K562 (cell line): Measurements from ENCODE around the gene MARS1. TPM values are rescaled to one million over a fixed set of nuclear protein-coding genes. Genes with fewer than 3 reads are reported as not detected.

Experiments
- AFF4 ChIP-seq: sonication (generic); formaldehyde crosslinking; IDR thresholded peaks from 2 replicates; pipeline ENCODE4 v1.8.0; 2023; ENCODE audit warnings: mild to moderate bottlenecking, missing genetic modification reagents
- ARID4B ChIP-seq: sonication (generic); formaldehyde crosslinking; IDR thresholded peaks from 2 replicates; pipeline ENCODE4 v1.8.0; 2022; ENCODE audit warnings: mild to moderate bottlenecking, missing genetic modification reagents
- CEBPB ChIP-seq: fragments of 450-650 bp; IDR thresholded peaks from 2 replicates; pipeline ENCODE4 v1.6.1; 2016; ENCODE audit warnings: missing genetic modification characterization, missing compliant biosample characterization
- DNMT1 ChIP-seq: fragments of 450-650 bp; IDR thresholded peaks from 2 replicates; pipeline ENCODE4 v1.6.1; 2016; ENCODE audit warnings: antibody characterized with exemption, mild to moderate bottlenecking
- ETS1 ChIP-seq: conservative IDR thresholded peaks from 2 replicates; pipeline ENCODE4 v1.6.1; 2011; ENCODE audit warnings: low read depth, mild to moderate bottlenecking, low read length; ENCODE audit not compliant: control insufficient read depth
- GTF2F1 ChIP-seq: IDR thresholded peaks from 2 replicates; pipeline ENCODE4 v1.6.1; 2011; ENCODE audit warnings: low read depth, low read length, improper control_type of control experiment
- HINFP ChIP-seq: fragments of 450-650 bp; conservative IDR thresholded peaks from 2 replicates; pipeline ENCODE4 v1.6.1; 2016; ENCODE audit warnings: missing genetic modification characterization, low read depth, mild to moderate bottlenecking, control low read depth, missing compliant biosample characterization
- PYGO2 ChIP-seq: fragments of 450-650 bp; IDR thresholded peaks from 2 replicates; pipeline ENCODE4 v1.6.1; 2016; ENCODE audit warnings: mild to moderate bottlenecking, missing genetic modification characterization, moderate library complexity, missing compliant biosample characterization
- STAG1 ChIP-seq: sonication (generic); formaldehyde crosslinking; IDR thresholded peaks from 2 replicates; pipeline ENCODE4 v1.5.0; 2020; ENCODE audit warnings: missing genetic modification reagents, borderline replicate concordance
- TCF7 ChIP-seq: sonication (generic); IDR thresholded peaks from 2 replicates; pipeline ENCODE4 v1.6.1; 2016; ENCODE audit warnings: antibody characterized with exemption, borderline replicate concordance
- ZBTB17 ChIP-seq: fragments of 450-650 bp; formaldehyde crosslinking; IDR thresholded peaks from 2 replicates; pipeline ENCODE4 v1.4.0; 2020; ENCODE audit warnings: mild to moderate bottlenecking
- ZFP1 ChIP-seq: fragments of 450-650 bp; formaldehyde crosslinking; IDR thresholded peaks from 2 replicates; pipeline ENCODE4 v1.4.0; 2020; ENCODE audit warnings: mild to moderate bottlenecking, mixed read lengths
- ZNF551 ChIP-seq: fragments of 250-450 bp; sonication (Bioruptor Pico); IDR thresholded peaks from 2 replicates; pipeline ENCODE4 v1.5.0; 2021; ENCODE audit warnings: mild to moderate bottlenecking, moderate library complexity
- ZNF57 ChIP-seq: fragments of 450-650 bp; formaldehyde crosslinking; IDR thresholded peaks from 2 replicates; pipeline ENCODE4 v1.4.0; 2020; ENCODE audit warnings: mild to moderate bottlenecking, moderate library complexity
- ZNF583 ChIP-seq: fragments of 250-450 bp; sonication (Bioruptor Pico); IDR thresholded peaks from 2 replicates; pipeline ENCODE4 v1.4.0; 2020
- ZNF696 ChIP-seq: fragments of 250-450 bp; sonication (Bioruptor Pico); conservative IDR thresholded peaks from 2 replicates; pipeline ENCODE4 v1.4.0; 2020; ENCODE audit warnings: mild to moderate bottlenecking, moderate library complexity
- polyA plus RNA-seq, 8 experiments: library from polyadenylated mRNA; depleted of rRNA in 4 of 8; stranded (reverse) in 5 of 8; unstranded in 3 of 8; fragments of >200 nt; fragmentation: Nextera tagmentation in 2 of 8; fragmentation: Illumina TruSeq in 1 of 8; extraction: Ambion mirVana in 2 of 8; extraction: Trizol in 1 of 8; gene quantifications; 2 replicates each; pipeline versions ENCODE4 v1.2.1 to v1.2.3, GENCODE V29; 2011 to 2014; ENCODE audit warnings: inconsistent platforms in 1 of 8, missing spikeins in 1 of 8
- total RNA-seq, 7 experiments: library from RNA; depleted of rRNA in 6 of 7; stranded (reverse); fragments of >200 nt in 6 of 7; fragmentation: Illumina TruSeq in 2 of 7; extraction: Trizol in 2 of 7; gene quantifications; 2 replicates each; pipeline versions ENCODE4 v1.2.1 to v1.2.3, GENCODE V29; 2011 to 2021; ENCODE audit warnings: low replicate concordance in 1 of 7

Gene MARS1
- total and polyA plus RNA-seq, 9 of the 15 experiments (the other 6 are each of a cell fraction or from before 2014, with no cell fraction given): 117 to 382 (median 220) TPM

- TF ChIP-seq ZNF696 (CRISPR knock-in tag) (no peak), ZNF583 (CRISPR knock-in tag) (peak; percentile 38; the same call in 1 of the 2 replicates), HINFP (tag) (0 out of 2 replicates have a peak, but pooled peaks have one; percentile 39), DNMT1 (no peak), ZBTB17 (CRISPR knock-in tag) (peak; percentile 56; the same call in 1 of the 2 replicates), ZNF57 (0 out of 2 replicates have a peak, but pooled peaks have one; percentile 16), ETS1 (peak; percentile 71), STAG1 (no peak), ARID4B (CRISPR knock-in tag) (0 out of 2 replicates have a peak, but pooled peaks have one; percentile 45), ZNF551 (CRISPR knock-in tag) (no peak), TCF7 (peak; percentile 79), AFF4 (CRISPR knock-in tag) (peak; percentile 87; the same call in 1 of the 2 replicates), ZFP1 (CRISPR knock-in tag) (0 out of 2 replicates have a peak, but pooled peaks have one; percentile 23), PYGO2 (no peak; the same call in 1 of the 2 replicates), GTF2F1 (0 out of 2 replicates have a peak, but pooled peaks have one; percentile 24), CEBPB (tag) (peak; percentile 94)
Observed at GRCh38 chr12:57522011-57522886, 34.4 kb downstream of the MARS1 start, which contains the start of gene MBD6 (continued).
